ENCODE measurements around the gene IQCF6.
"Not testable (repeated sequence)": the region's sequence is repeated elsewhere in the genome, so short reads cannot be mapped to it uniquely, and the experiment has no call there.

The IQCF6 gene

GRCh38 chr3:51753763-51754750 is 25.0 kb downstream of the IQCF6 start:
- DNase-seq: not testable (repeated sequence)

DNA sequence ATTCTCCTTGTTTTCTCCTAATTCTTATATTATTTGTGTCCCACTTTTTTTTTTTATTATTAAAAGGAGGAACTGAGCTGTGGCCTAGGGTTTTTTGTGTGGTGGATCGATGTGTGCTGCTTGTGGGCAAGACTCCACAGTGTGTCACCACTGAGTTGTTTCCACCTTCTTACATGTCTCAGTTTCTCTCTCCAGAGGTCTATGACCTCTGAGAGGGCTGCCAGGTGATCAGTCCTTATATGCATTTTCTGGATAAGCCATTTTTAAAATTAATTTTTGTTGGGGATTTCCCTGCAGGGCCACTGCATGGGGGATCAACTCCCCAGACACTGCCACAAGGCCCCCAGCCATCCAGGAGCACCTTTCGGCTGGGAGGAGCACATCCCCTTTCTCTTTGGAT is 27.8 kb downstream of the IQCF6 start:
- DNase-seq: no peak

- DNase-seq: no peak
These were observed 28.2 kb downstream of the IQCF6 start for GRCh38 chr3:51750878-51751277.

- no peak for DNase-seq
These were observed 30.7 kb downstream of the IQCF6 start for GRCh38 chr3:51748327-51748726.

DNA sequence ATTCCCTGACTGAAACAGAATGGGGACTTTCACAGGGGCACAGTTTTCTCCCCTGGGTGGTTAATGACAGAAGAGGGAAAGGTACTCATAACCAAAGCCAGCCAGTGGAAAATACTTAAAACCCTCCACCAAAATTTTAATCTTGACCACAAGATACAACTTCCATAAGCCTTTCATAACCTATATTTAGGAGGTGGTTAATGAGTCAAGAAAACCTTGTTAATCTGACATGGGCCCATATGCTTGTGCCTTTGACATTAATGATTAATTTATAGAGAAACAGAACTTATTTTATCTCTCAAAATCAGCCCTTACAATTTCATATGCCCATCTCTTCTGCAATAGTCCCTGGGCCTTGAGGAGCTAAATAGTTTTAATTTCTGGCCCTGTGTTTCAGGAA is 31.2 kb downstream of the IQCF6 start:
- no peak for DNase-seq

DNA sequence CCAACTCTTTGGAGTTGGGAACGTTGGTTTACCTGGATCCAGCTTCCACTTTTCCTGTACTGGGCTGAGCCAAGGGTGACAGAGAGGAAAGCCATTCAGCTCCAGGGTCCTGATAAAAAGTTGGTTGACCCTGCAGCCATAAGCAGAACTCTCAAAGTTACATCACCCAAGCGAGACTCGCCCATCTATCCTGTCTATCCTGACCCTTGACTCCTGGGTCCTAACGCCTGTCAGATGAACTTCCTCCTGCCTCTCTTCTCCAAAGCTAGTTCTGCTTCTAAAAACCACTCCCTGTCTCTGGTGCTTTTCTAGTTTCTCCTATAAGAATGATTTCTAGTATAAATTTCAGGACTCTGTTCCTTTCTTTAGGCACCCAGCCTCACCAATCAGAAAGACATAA is 36.1 kb downstream of the IQCF6 start:
- DNase-seq: not testable (repeated sequence)

DNA sequence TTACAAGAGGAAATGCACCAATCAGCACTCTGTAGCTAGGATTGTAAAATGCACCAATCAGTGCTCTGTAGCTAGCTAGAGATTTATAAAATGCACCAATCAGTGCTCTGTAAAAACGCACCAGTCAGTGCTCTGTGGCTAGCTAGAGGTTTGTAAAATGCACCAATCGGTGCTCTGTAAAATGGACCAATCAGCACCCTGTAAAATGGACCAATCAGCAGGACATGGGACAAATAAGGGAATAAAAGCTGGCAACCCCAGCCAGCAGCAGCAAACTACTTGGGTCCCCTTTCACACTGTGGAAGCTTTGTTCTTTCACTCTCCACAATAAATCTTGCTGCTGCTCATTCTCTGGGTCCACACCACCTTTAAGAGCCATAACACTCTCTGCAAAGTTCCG is 36.7 kb downstream of the IQCF6 start:
- DNase-seq: not testable (repeated sequence)

- DNase-seq: no peak
These were observed 39.9 kb downstream of the IQCF6 start for GRCh38 chr3:51739110-51739509.

GRCh38 chr3:51735950-51736349 is 43.1 kb downstream of the IQCF6 start:
- no peak for DNase-seq

DNA sequence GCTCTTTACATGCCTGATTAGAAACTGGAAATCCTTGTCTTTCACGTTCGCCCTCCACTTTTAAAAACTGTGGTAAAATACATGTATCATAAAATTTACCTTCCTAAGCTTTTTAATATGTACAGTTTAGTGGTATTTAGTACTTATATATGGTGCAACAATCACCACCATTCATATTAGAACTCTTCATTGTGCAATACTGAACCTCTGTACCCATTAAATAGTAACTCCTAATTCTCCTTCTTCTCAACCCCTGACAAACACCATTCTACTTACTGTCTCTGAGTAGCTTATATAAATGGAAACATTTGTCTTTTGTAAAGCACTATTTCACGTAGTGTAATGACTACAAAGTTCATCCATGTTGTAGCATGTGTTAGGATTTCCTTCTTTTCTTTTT is 44.0 kb downstream of the IQCF6 start:
- no peak for DNase-seq

GRCh38 chr3:51734572-51734907 is 44.5 kb downstream of the IQCF6 start:
- no peak for DNase-seq

DNA sequence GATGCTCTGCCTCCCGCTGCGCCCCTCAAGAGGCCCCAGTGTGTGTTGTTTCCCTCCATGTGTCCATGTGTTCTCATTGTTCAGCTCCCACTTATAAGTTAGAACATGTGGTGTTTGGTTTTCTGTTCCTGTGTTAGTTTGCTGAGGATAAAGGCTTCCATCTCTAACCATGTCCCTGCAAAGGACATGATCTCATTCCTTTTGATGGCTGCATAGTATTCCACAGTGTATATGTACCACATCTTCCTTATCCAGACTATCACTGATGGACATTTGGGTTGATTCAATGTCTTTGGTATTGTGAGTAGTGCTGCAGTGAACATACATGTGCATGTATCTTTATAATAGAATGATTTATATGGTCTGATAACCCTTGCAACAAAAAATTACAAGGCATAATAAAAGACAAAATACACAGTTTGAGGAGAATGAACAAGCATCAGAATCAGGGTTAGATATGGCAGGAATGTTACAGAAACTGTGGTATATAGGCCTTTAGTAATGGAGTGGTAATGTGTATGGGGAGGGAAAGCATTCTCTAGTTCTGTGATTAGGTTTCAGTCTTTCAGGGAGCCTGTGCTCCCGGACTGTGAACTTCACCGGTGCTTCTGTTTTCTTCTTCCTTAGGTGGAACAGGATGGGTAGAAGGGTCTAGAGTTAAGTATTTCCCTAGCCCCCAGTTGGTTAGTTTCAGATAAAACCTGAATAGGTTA is 45.0 kb downstream of the IQCF6 start:
- no peak for DNase-seq

DNA sequence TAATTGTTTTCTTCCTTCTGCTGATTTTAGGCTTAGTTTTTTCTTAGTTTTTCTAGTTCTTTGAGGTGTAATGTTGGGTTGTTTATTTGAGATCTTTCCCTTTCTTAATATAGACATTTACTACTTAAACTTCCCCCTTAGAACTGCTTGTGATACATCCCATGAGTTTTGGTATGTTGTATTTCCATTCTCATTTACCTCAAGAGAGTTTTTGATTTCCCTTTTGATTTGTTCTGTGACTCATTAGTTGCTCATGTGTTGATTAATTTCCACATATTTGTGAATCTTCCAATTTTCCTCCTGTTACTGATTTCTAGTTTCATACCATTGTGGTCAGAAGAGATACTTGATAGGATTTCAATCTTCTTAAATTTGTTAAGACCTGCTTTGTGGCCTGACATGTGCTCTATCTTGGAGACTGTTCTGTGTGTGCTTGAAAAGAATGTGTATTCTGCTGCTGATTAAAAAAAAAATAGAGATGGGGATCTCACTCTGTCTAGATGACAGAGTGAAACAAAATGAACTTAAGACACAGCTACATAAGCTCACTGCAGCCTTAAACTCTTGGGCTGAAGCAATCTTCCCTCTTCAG is 49.9 kb downstream of the IQCF6 start:
- no peak for DNase-seq
